GM03348 (cell line): ENCODE data around the gene RPS18.
"Not testable (repeated sequence)": the region's sequence is repeated elsewhere in the genome, so short reads cannot be mapped to it uniquely, and the experiment has no call there.

Experiments
- DNase-seq: peaks from one replicate; pipeline ENCODE4 v3.0.0; 2012; ENCODE audit warnings: low spot score

RPS18 gene

DNA sequence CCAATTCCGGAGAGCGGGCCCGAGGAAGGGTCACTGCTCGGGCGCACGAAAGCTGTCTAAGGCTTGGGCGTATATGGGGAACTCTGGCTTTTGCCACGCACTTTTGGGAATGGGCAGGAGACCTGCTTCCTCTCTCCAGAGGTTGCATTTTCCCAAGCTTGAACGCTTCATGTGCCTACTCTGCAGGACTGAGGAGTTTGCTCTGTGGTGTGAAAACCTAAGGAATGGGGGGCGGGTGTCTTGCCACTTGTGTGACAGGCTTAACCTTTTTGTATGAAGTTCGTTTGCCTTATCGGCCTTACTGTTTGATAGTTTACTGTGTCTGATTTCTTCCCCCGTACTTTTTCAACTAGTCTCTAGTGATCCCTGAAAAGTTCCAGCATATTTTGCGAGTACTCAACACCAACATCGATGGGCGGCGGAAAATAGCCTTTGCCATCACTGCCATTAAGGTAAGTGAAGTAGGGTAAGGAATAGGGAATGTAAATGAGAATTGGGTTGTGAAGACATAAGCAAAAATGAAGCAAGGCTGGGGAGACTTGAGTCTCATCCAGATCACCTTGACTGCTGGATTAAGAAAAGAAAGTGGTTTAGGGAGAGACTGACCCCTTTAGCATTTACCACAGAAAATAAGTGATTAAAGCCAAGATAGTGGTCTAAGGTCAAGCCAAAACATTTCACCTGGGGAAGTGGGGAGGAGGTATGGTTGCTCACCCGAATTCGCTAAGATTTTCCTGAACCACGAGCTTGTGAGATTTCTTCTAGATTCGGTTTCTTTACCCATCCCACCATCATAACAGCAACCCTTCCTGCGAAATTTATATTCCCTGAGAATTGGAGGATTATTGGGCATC, 627 bp downstream of the RPS18 start:
- DNase-seq, result no peak

- no peak for DNase-seq
Measured at GRCh38 chr6:33273129-33273923, 1.5 kb downstream of the RPS18 start.

DNA sequence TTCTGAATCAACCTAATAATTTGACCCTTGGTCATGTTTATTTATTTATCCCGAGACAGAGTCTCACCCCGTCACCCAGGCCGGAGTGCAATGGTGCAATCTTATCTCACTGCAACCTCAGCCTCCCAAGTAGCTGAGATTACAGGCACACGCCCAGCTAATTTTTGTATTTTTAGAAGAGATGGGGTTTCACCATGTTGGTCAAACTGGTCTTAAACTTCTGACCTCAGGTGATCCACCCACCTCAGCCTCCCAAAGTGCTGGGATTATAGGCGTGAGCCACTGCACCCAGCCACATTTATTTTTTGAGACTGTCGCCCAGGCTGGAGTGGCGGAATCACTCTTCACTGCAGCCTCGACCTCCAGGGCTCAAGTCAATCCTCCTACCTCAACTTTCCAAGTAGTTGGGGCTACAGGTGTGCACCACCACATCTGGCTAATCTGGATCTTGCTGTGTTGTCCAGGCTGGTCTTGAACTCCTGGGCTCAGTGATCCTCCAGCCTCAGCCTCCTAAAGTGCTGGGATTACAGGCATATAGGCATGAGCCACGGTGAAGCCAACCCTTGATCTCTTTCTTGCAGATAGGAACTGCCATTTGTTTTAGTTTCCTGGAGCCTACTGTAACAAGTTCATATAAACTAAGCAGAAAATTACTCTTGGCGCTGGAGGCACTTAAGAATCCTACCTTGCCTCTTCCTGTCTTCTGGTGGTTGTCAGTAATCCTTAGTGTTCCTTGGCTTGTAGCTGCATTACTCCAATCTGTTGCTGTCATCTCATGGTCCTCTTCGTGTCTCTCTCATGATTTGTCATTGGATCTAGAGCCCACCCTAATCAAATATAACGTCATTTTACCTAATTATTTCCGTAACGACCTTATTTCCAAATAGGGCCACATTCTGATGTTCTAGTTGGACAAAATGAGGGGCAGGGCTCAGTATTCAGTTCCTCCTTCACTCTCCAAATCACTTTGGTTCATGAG, 2.3 kb downstream of the RPS18 start:
- DNase-seq, result no peak

- DNase-seq, result not testable (repeated sequence)
Measured at GRCh38 chr6:33275795-33276580, 4.1 kb downstream of the RPS18 start.

- DNase-seq, result no peak
Measured at GRCh38 chr6:33276581-33276863, 4.6 kb downstream of the RPS18 start.

- peak; percentile 87 for DNase-seq
Measured at GRCh38 chr6:33276864-33277662, 5.2 kb downstream of the RPS18 start, which contains the start of gene B3GALT4. B3GALT4 (plus strand) TSS chr6:33277123; CDS start chr6:33277420, 297 bp downstream.

DNA sequence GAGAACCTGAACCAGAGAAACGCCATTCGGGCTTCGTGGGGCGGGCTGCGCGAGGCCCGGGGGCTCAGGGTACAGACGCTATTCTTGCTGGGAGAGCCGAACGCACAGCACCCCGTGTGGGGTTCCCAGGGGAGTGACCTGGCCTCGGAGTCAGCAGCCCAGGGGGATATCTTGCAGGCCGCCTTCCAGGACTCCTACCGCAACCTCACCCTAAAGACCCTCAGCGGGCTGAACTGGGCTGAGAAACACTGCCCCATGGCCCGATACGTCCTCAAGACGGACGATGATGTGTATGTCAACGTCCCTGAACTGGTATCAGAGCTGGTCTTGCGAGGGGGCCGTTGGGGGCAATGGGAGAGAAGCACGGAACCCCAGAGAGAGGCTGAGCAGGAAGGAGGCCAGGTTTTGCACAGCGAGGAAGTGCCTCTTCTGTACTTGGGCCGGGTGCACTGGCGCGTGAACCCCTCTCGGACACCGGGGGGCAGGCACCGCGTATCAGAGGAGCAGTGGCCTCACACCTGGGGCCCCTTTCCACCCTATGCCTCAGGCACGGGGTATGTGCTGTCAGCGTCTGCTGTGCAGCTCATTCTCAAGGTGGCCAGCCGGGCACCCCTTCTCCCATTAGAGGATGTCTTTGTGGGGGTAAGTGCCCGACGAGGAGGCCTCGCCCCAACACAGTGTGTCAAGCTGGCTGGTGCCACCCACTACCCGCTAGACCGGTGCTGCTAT, 6.0 kb downstream of the RPS18 start:
- peak; percentile 20 for DNase-seq

- DNase-seq, result no peak
Measured at GRCh38 chr6:33278392-33278741, 6.5 kb downstream of the RPS18 start.

DNA sequence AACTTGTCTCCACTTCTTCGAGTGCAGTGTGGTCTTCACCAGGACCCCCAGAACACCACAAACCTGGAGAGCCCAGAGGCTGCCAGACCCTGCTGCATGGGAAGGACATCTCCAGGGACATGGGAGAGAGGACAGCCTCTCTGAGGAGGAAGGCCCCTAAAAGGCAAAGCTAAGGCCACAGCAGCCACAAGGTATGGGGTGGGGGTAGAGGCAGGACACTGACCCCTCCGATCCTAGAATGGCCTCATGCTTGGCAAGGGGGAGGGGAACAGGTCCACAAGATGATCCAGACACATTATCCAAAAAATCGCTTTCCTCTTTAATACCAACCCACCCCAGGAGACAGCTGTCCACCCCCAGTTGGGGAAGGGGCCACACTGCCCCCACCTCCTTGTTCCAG, 6.9 kb downstream of the RPS18 start:
- DNase-seq, result no peak

GRCh38 chr6:33279257-33279695, 7.4 kb downstream of the RPS18 start:
- DNase-seq, result no peak

DNA sequence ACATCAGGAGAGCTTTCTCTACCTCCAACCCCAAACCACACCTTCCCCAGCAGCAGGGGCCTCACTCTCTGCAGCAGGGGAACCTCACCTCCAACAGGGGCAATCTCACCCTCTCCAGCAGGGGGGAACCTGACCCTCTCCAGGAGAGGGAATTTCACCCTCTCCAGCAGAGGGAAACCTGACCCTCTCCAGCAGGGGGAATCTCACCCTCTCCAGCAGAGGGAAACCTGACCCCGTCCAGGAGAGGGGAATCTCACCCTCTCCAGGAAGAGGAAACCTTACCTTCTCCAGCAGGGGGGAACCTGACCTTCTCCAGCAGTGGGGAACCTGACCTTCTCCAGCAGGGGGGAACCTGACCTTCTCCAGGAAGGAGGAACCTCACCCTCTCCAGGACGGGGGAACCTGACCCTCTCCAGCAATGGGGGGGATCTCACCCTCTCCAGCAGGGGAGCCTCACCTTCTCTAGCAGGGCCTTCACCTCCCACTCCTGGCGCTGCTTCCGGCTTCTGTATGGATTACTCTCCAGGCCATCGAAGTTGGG, 8.2 kb downstream of the RPS18 start:
- peak; percentile 47 for DNase-seq

- no peak for DNase-seq
Measured at GRCh38 chr6:33280539-33280938, 8.7 kb downstream of the RPS18 start.

GRCh38 chr6:33285214-33285613, 13.3 kb downstream of the RPS18 start:
- DNase-seq, result not testable (repeated sequence)

GRCh38 chr6:33286946-33287914, 15.4 kb downstream of the RPS18 start:
- DNase-seq, result no peak

DNA sequence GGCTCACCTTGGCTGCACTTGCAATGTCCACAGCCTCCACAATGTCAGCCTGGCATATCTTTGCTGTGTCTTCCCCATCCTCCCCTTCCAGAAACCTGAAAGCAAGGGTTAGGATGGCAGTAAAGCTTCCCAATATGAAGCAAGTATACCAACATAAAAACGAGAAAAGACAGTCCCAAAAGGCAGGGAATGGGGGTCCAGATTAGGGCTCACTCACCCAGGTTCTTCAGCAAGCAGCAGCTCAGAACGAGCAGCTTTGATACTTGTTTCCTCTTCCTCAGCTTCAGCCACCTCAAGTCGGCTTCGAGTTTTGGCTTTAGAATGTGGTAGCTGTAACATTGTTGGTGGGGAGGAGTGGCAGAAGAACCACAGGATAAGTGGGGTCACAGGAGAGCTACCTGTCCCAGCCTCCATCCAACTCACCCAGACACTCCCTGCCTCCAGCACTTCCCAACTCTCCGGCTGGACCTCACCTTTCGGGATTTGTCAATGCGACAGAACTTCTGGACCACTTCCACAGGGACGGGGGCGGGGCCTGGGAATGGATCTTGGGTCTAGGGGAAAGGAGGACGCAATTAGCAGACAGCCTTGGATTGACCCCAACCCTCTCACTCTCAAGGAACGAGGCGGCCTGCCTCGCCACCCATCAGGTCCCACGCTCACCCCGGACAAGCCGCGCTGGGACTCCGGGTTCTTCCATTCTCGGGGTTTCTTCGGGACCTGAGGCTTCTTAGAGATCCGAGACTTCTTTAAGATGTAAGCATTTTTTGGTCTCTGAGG, 16.5 kb downstream of the RPS18 start:
- peak; percentile 24 for DNase-seq

DNA sequence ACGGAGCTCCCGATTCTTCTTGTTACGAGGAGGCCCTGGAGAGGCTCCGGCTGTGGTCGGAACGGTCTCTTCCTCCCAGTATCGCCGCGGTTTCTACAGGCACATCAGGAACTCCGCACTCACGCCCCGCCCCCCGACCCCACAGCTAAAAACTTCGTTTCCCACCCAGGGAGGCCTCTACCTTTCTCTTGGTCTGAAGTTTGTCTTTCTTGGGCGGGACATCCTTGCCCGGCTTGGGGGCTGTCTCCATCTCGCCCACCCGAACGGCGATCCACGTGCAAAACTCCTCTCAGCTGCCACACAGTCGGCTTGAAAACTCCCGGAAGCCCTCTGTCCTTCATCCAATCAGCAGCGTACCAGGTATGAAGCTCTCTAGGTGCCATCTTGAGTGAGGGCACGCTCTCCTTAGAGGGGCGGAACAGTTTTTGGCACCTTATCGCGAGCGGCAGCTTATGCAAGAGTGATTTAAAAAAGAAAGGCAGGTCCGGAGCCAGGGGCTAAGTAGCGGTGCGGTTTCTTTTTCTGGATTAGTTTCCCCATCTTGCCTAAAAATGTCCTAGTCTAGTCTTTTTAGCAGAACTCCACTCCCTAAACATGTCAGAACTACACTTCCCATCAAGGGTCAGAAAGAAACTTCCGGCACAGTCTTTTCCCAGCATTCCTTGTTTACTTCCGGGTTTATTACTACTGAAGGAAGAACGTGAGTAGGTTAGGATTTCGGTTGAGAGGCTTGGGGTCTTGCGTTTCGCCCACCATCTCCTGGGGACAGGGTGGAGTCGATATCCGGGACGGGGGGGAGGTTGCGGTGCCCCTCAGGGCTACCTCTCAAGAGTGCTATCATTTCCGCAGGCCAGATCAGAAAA, 17.3 kb downstream of the RPS18 start, which contains the start of the genes PFDN6 and WDR46:
Gene PFDN6 (plus strand): TSS at position 681 of the 863 bp plus-strand sequence. CDS start 256 bp downstream, outside the sequence.
Gene WDR46 (minus strand): TSS at position 319 of the 863 bp plus-strand sequence. CDS start 69 bp downstream, at position 250.
- peak; percentile 94 for DNase-seq
